H7 (cell line): Measurements from ENCODE around the gene GPR153. TPM values are rescaled to one million over a fixed set of nuclear protein-coding genes. Genes with fewer than 3 reads are reported as not detected.
A peak's percentile ranks its signal among the peaks of the same experiment; 100 is the strongest.

ENCODE experiments used
- DNase-seq: peaks from one replicate; pipeline ENCODE4 v3.0.0; 2012
- H3K27me3 ChIP-seq: 2 replicates; pipeline ENCODE4 v1.6.0; 2011; ENCODE audit warnings: mild to moderate bottlenecking, low read length; ENCODE audit not compliant: control insufficient read depth, insufficient read depth
- H3K36me3 ChIP-seq: replicated peaks from 2 replicates; pipeline ENCODE4 v1.5.1; 2011; ENCODE audit warnings: low read length; ENCODE audit not compliant: control insufficient read depth, insufficient read depth
- H3K4me3 ChIP-seq: 2 replicates; pipeline ENCODE4 v1.5.1; 2011; ENCODE audit warnings: low read depth, mild to moderate bottlenecking, control low read depth, low read length, moderate library complexity; ENCODE audit not compliant: insufficient read depth
- total RNA-seq: library from RNA; depleted of rRNA; stranded (reverse); fragments of >200 nt; shearing (Covaris generic); gene quantifications from 2 replicates; pipeline ENCODE4 v1.2.3, GENCODE V29; 2014; rRNA removed

Gene GPR153
- total RNA-seq, 1 experiment from 2014 or later: 15.6 TPM

GRCh38 chr1:6205849-6206519, 54.9 kb downstream of the GPR153 start, which contains the start of gene RNF207:
RNF207 (plus strand) TSS chr1:6206119; CDS start chr1:6206536, 417 bp downstream.
- Histone ChIP-seq H3K27me3 (peaks cover 41% of the 10 kb centered on the region), H3K4me3 (peak within 1 kb of the TSS; percentile 74), H3K36me3 (no peaks in the 10 kb centered on the region)
- peak; percentile 95 for DNase-seq

- Histone ChIP-seq H3K27me3 (peaks cover 18% of the 10 kb centered on the region), H3K4me3 (no peak overlapping the region), H3K36me3 (peaks cover 5% of the 10 kb centered on the region)
- no peak for DNase-seq
Measured at GRCh38 chr1:6202256-6202655, 58.6 kb downstream of the GPR153 start.

DNA sequence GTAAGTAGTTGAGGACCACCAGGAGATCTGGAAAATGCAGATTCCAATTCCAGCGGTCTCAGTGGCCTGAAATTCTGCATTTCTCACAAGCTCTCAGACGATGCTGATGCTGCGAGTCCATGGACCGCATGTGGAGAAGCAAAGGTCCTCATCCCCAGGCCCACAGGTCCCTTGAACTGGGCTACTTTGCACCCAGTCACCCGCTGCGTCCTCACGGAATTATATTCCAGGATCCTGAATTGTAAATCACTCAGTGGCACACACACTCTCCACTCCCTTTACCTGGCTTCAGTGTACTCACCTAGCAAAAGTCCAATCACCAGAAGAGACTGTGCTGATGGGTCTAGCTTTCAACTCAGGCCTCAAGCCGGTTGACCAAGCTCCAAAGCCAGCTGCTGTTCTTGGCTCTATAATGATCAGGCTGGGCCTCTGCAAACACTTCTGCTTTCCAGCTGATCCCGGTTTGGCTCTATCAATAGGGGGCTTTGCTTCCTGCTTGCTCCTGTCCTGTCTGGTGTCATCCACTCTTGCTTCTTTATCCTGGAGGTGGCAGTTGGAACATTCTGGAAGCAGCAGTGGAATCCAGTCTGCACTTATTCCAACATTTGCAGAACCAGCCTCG, 60.6 kb downstream of the GPR153 start:
- H3K4me3 ChIP-seq: peak overlapping the region; percentile 99
- H3K27me3 ChIP-seq: no peaks in the 10 kb centered on the region
- DNase-seq: peak; percentile 25
- H3K36me3 ChIP-seq: peaks cover 16% of the 10 kb centered on the region

DNA sequence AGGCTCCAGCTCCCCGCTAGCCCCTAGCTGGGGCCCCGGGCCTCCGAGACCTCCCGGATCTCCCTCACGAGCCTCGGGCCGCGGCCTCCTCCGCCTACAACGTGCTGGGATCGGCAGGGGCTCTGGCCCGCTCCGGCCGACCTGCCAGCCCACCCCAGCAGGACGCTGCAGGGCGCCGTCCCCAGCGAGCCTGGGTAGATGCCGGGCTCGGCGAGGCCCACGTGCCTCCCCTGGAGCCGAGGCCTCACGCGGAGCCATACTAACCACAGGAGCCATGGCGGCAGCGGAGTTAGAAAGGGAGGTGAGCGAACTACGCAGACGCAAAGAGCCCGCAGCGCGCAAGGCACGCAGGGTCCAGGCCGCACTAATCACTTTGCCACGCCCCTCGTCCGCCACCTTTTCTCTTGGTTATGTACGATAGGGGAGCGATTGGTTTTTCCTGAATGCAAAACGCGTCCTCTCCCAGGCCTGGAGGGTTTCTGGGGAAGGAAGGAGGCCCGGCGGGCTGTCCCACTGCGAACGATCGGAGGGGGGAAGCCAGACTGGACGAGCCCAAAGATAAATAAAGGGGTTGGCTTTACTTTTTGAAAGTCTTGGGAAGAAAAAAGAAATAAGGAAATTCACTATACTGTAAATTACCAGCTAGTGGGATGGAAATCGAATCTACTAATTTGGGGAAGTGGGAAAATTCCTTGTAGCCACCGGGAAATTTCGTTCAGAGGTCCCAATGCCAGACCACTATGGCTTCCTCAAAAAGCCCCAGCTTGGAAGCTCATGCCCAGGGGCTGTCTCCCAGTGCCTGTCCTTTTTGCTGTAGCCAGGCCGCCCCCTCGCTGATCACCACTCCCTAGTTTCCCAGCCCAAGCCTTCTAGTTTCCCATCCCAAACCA, 61.4 kb downstream of the GPR153 start, which contains the start of gene RPL22:
Gene RPL22 (minus strand): TSS at position 298 of the 890 bp plus-strand sequence. CDS start 22 bp downstream, at position 276.
- H3K36me3 ChIP-seq: peaks cover 18% of the 10 kb centered on the region
- peak; percentile 94 for DNase-seq
- H3K27me3 ChIP-seq: no peaks in the 10 kb centered on the region
- H3K4me3 ChIP-seq: peak within 1 kb of the TSS; percentile 99

- H3K27me3 ChIP-seq: no peaks in the 10 kb centered on the region
- H3K36me3 ChIP-seq: peaks cover 24% of the 10 kb centered on the region
- DNase-seq: no peak
- peak overlapping the region; percentile 99 for H3K4me3 ChIP-seq
Measured at GRCh38 chr1:6198646-6199297, 62.1 kb downstream of the GPR153 start.

- Histone ChIP-seq H3K36me3 (peaks cover 30% of the 10 kb centered on the region), H3K27me3 (no peaks in the 10 kb centered on the region), H3K4me3 (peak overlapping the region; percentile 99)
- DNase-seq: no peak
Measured at GRCh38 chr1:6197746-6198427, 63.0 kb downstream of the GPR153 start.

Other genes with a start within 250 kb of the GPR153 start
- gene KCNAB2, start 215.2 kb downstream of the GPR153 start, total RNA-seq: 6.6 and 8.4 TPM in 2 replicates
- gene CHD5, start 80.8 kb downstream of the GPR153 start, total RNA-seq: 0.78 and 0.83 TPM in 2 replicates
- gene RPL22, start 61.5 kb downstream of the GPR153 start, total RNA-seq: 237 and 308 TPM in 2 replicates
- 6.8 and 25.3 TPM in 2 replicates for gene RNF207, start 55.0 kb downstream of the GPR153 start, total RNA-seq
- gene ICMT, start 25.1 kb downstream of the GPR153 start, total RNA-seq: 195 and 196 TPM in 2 replicates
- gene HES3, start 16.9 kb downstream of the GPR153 start, total RNA-seq: 28.2 and 38.8 TPM in 2 replicates
- gene ACOT7, start 132.7 kb upstream of the GPR153 start, total RNA-seq: 68.9 and 76.3 TPM in 2 replicates
- gene HES2, start 158.8 kb upstream of the GPR153 start, total RNA-seq: 0.04 and 0.62 TPM in 2 replicates
- 8.7 and 9.3 TPM in 2 replicates for gene ESPN, start 163.7 kb upstream of the GPR153 start, total RNA-seq
- gene TNFRSF25, start 205.1 kb upstream of the GPR153 start, total RNA-seq: 5.4 and 15.7 TPM in 2 replicates
- 17.2 and 27.4 TPM in 2 replicates for gene PLEKHG5, start 230.6 kb upstream of the GPR153 start, total RNA-seq